Epidermal melanocyte (primary cell): ENCODE measurements around the gene ANP32E.
A peak's percentile ranks its signal among the peaks of the same experiment; 100 is the strongest.
"Not testable (repeated sequence)": the region's sequence is repeated elsewhere in the genome, so short reads cannot be mapped to it uniquely, and the experiment has no call there.

ENCODE experiments used
- DNase-seq: peaks from one replicate; pipeline ENCODE4 v3.0.0; 2011; ENCODE audit warnings: low spot score; ENCODE audit not compliant: insufficient read length

Gene ANP32E

GRCh38 chr1:150214099-150214756, 21.7 kb downstream of the ANP32E start:
- not testable (repeated sequence) for DNase-seq

DNA sequence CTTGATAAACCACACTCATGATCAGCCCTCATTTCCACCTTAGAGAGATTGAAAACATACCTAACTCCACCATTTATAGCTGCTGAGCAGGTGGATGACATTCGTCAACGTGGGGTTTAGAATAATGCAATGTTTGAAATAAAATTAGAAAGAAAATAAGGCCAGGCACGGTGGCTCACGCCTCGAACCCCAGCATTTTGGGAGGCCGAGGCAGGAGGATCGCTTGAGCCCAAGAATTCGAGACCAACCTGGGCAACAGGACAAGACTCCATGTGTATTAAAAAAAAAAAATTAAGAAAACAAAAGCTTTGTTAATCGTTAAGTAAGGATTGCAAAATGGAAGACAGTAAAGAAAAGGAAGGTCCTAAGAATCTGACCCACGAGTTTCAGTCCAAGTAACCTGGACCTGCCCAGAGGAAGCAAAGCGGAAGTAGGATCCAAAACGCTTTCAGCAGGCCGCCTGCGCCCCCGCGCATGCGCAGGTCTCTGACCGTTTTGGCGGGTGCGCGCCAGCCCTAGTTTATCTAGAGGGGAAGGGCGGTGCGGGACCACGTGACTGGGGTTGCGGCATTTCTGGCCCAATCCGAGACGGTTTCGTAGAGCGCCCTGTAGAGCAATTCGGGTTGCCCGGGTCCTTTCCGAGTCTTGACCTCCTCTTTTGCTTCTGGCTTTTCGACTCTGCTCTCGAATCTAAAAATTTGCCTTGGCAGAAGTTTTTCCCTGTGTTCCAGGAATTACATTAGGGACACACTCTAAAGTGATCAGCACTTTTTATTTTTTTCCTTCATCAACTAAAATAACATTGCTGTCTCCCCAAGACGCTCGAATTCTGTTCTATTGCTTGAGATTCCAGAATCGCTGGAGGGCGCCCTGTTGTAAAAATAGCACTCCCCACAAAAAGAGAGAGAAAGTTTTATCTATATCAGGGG, 22.5 kb downstream of the ANP32E start:
- peak; percentile 95 for DNase-seq

DNA sequence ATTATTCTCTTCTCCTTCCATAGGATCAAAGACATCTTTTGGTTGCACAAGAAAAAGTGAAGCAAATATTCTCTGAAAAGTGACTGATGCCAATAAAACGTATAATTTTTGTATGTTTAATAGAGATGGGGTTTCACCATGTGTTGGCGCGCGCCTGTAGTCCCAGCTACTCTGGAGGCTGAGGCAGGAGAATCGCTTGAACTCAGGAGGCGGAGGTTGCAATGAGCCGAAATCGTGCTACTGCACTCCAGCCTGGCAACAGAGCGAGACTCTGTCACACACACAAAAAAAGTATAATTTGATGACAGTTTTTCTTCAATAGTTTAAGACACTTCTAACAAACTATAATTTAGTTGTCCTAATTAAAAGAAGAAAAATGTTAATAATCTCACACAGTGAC, 23.8 kb downstream of the ANP32E start:
- no peak for DNase-seq

DNA sequence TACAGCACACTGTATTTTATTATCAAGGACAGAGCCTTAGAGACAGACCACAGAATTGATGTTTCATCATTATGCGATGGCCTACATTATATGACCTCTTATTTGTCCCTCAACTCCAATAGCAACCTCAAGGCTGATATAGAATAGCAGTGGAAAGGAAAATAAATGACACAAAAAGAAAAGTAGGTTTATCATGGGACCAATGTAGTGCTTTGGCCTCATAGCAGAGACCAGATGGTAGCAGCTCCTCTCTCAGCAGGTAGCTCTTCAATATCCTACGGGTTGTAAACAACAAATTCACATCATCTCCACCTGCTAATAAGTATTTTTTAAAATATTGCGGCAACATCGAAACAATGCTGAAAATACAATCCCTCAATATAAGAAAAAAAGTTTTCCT, 25.2 kb downstream of the ANP32E start:
- no peak for DNase-seq

DNA sequence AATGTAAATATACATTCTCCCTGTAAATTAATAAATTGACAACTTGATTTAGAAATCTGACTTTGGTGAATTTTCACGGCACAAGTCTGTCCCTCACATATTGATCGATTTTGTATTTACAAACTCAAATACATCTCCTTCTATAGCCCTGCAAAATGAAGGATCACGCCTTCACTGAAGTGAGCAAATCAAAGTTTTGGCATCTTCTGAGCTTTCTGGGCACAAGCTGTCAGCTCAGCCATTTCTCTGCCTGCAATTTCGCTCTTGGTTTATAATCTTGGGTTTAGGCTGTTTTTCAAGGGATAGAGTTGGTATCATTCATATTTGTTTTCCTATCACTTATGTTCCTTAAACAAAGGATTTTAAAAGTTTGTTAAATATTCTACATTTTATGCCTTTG, 25.8 kb downstream of the ANP32E start:
- no peak for DNase-seq

DNA sequence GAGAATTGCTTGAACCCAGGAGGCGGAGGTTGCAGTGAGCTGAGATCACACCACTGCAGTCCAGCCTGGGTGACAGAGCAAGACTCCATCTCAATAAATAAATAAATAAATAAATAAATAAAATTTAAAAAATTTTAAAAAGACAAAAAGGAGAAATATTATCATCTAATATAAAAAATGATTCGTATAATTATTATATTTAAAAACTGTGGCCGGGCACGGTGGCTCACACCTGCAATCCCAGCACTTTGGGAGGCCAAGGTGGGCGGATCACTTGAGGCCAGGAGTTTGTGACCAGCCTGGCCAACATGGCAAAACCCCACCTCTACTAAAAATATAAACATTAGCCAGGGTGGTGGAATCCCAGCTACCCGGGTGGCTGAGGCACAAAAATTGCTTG, 27.5 kb downstream of the ANP32E start:
- not testable (repeated sequence) for DNase-seq

DNA sequence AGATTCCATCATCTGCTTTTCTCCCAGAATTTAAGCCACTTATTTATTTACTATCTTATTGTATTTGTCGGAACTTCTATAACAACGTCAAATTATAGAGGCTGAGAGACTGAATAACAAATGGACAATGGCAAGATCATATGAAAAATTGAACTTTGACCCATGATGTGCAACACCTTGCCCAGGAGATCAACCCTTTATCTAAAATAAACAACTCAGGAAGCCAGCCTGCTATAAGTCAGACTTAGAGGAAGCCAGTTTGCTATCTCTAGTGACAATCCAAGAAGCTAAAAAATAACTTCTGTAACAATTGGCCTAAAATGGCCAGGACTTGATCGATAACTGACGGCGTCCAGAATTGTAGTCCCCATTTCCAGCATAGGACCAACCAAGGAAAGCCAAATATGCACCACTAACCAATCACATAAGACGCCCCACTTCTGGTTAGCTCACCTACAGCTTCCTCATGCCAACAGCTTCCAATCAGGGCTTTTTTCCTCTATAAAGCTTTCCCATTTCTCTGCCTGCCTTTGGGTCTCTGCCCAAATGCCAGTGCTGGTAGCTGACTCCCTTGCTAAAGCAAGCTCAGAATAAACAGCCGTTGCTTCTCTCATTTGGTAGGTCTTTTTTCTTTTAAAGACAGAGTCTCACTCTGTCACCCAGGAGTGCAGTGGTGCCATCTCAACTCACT, 28.5 kb downstream of the ANP32E start:
- no peak for DNase-seq

DNA sequence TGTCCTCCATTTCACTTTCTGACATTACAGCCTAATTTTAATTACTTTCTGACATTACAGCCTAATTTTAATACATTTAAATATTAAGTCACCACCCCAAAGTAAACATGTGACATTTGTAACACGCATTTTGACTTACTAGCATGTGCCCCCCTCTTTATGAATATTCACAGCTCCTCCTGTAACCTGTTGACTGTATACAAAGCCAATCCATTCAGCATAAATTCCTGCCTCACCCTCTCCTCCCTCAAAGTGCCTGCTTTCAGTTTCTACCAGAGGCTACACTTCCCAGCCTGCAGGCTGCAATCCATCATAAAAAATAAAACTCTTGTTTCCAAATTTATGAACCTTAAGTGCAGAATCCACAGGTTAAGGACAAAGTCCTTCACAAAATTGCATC, 39.5 kb downstream of the ANP32E start:
- no peak for DNase-seq

DNA sequence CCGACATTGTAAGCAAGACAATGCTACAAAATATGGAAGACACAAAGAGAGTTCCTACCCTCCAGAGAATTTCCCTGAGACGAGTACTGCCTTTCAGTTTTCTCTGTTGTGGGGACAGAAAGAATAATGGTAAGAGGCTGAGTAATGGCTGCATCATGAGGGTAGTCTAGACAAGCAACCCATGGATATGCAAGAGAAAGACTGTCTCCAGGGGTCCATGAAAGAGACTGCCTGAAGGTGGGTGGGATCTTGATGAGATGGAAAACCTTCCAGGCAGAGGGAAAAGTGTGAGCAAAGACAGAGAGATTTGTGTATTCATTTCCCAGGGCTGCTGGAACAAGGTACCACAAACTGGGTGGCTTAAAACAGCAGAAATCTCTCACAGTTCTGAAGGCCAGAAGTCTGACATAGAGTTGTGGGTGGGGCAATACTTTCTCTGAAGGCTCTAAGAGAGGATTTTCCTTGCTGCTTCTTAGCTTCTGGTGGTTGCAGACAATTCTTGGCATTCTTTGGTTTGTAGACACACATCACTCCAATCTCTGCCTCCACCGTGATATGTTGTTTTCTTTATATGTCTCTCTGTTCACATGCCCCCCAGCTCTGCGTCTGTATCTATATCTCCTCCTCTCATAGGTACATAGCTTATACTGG, 41.4 kb downstream of the ANP32E start:
- no peak for DNase-seq

DNA sequence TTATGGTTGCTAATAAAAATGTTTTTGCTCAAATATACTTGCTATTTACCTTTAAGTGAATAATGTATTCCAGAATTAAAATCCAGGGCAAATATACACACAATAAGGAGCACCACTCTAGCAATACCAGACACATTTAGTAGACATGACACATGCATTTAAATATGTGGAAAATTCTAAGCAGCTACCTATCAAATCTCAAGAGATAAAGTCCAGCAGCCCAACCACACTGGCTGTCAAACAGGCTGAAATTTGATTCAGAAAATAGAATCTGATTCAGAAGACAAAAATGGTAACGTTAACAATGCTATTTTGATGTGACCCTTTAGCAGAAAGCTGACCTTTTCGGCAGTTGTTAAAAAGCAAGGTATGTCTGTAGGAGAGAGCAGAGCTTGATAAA, 43.9 kb downstream of the ANP32E start:
- no peak for DNase-seq

- no peak for DNase-seq
Measured at GRCh38 chr1:150187560-150187931, 48.4 kb downstream of the ANP32E start.

DNA sequence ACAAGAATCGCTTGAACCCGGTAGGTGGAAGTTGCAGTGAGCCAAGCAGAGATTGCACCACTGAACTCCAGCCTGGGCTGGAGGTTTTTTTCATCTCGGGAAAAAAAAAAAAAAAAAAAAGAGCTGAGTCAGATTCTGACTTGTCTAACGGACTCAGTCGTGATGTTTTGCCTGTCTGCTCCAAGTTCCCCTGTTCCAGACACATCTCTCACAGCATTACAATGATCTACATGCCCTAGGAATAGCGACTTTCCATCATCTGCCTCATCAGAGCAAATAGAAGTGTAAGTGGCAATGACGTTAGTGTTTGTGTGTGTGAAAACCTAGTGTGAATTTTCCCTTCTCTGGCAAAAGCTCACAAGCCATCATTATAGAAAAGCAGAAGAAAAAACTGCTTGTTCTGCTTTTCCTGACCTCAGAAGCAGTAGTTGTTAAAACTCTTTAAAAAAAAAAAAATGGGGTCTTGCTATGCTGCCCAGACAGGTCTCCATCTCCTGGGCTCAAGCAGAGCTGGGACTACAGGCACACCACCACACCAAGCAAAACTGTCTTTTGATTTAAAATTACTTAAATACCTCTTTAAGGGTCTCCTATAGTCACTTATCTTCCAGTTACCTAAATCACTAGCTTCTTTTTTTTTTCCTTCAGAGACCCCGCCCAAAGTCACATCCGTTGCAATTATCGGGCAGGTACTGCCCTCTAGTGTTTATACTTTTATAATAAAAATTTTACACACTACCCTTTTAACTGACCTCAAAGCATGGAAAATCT, 48.9 kb downstream of the ANP32E start:
- DNase-seq = no peak

GRCh38 chr1:150186438-150186788, 49.5 kb downstream of the ANP32E start:
- not testable (repeated sequence) for DNase-seq

- DNase-seq = no peak
Measured at GRCh38 chr1:150185481-150185880, 50.4 kb downstream of the ANP32E start.

GRCh38 chr1:150183061-150183460, 52.9 kb downstream of the ANP32E start:
- no peak for DNase-seq

- DNase-seq = peak; percentile 35
Measured at GRCh38 chr1:150182247-150182646, 53.7 kb downstream of the ANP32E start.

GRCh38 chr1:150180474-150180873, 55.4 kb downstream of the ANP32E start:
- DNase-seq = no peak

DNA sequence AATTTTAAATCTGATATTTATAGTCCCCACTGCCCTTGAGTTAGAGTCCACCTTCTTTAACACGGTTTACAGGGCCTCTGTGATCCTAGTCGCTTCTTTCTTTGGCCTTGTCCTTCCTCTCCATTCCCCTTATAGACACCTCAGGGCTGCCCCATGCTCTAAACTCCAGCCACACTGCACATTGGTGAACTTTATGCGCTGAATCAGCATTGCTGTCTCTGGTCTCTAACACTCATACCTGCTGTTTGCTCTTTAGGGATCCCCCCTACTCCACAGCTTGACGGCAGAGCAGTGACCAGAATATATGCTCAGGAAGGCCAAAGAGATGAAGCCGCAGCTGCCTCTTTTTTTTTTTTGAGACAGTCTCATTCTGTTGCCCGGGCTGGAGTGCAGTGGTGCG, 56.0 kb downstream of the ANP32E start:
- DNase-seq = no peak

GRCh38 chr1:150178548-150178947, 57.4 kb downstream of the ANP32E start:
- no peak for DNase-seq

DNA sequence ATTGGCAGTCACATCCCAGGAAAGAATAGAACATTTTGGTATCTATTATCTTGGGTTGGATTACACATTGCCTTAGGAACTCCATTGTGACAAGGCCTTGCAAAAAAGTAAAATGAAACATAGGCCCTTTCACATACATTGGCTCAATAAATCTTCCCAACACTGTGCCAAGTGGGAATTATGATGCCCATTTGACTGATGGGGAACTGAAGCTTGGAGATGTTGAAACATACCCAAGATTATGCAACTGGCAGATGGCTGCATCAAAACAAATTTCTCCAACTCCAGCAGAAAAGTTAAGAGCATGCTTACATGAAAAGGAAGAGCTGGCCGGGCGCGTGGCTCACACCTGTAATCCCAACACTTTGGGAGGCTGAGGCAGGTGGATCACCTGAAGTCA, 59.3 kb downstream of the ANP32E start:
- no peak for DNase-seq

GRCh38 chr1:150173141-150173585, 62.7 kb downstream of the ANP32E start:
- DNase-seq = no peak
